ENCODE results near the gene UTS2B.

DNA sequence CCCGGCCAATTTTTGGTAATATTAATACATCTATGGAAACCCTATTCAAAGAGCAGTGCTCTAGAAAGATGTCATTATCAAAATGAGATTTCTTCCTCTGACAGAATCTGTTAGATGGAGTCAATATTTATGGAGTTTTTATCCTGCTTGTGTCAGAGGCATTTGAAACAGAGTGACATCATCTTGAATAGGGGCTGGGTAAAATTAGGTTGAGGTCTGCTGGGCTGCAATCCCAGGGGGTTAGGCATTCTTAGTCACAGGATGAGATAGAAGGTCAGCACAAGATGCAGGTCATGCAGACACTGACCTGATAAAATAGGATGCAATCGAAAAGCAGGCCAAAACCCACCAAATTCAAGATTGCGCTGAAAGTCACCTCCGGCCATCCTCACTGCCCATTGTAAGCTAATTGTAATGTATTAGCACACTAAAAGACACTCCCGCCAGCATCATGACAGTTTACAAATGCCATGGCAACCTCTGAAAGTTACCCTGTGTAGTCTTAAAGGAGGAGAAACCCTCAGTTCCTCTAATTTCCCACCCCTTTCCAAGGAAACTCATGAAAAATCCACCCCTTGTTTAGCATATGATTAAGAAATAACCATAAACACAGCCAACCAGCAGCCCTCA is 28.4 kb downstream of the UTS2B start:
- TF ChIP-seq POLR2AphosphoS5 (IDR thresholded peaks at IDR 0.05; ENCODE audit: low read depth, low read length) = no peak
- TF ChIP-seq, protein P1, sequence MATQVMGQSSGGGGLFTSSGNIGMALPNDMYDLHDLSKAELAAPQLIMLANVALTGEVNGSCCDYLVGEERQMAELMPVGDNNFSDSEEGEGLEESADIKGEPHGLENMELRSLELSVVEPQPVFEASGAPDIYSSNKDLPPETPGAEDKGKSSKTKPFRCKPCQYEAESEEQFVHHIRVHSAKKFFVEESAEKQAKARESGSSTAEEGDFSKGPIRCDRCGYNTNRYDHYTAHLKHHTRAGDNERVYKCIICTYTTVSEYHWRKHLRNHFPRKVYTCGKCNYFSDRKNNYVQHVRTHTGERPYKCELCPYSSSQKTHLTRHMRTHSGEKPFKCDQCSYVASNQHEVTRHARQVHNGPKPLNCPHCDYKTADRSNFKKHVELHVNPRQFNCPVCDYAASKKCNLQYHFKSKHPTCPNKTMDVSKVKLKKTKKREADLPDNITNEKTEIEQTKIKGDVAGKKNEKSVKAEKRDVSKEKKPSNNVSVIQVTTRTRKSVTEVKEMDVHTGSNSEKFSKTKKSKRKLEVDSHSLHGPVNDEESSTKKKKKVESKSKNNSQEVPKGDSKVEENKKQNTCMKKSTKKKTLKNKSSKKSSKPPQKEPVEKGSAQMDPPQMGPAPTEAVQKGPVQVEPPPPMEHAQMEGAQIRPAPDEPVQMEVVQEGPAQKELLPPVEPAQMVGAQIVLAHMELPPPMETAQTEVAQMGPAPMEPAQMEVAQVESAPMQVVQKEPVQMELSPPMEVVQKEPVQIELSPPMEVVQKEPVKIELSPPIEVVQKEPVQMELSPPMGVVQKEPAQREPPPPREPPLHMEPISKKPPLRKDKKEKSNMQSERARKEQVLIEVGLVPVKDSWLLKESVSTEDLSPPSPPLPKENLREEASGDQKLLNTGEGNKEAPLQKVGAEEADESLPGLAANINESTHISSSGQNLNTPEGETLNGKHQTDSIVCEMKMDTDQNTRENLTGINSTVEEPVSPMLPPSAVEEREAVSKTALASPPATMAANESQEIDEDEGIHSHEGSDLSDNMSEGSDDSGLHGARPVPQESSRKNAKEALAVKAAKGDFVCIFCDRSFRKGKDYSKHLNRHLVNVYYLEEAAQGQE (IDR thresholded peaks at IDR 0.05; ENCODE audit: insufficient read depth in 1 of 2, low read depth in 2 of 2, low read length in 2 of 2) = peak in 1 of 2 experiments; percentile 18; a peak in 1 of 4 replicates
- TF ChIP-seq SIN3A (IDR thresholded peaks at IDR 0.05; ENCODE audit: borderline replicate concordance, insufficient read depth, low read length) = no peak
- no peak for TF ChIP-seq TAF1 (IDR thresholded peaks at IDR 0.05; ENCODE audit: borderline replicate concordance, insufficient read depth, low read length)
- peak; percentile 17 for TF ChIP-seq FOXP2 (optimal IDR thresholded peaks at IDR 0.05; ENCODE audit: borderline replicate concordance, extremely low read depth, extremely low read length, insufficient read depth)

Measured in PFSK-1 (cell line).